Dendritic cell treated with granulocyte-macrophage colony-stimulating factor and Interleukin-4, amounts not matched to agents 40 ng/mL and 50 ng/mL, for 4 days (primary cell): ENCODE measurements around the gene GGTLC1.
"Not testable (repeated sequence)": the region's sequence is repeated elsewhere in the genome, so short reads cannot be mapped to it uniquely, and the experiment has no call there.

ENCODE experiments used
- H3K27ac Mint-ChIP-seq: one replicate; pipeline ENCODE4 v1.8.0; 2022; ENCODE audit warnings: mild to moderate bottlenecking, mixed read lengths
- H3K27me3 Mint-ChIP-seq: one replicate; pipeline ENCODE4 v1.8.0; 2022; ENCODE audit warnings: mild to moderate bottlenecking, mixed read lengths
- H3K36me3 Mint-ChIP-seq: one replicate; pipeline ENCODE4 v1.8.0; 2022; ENCODE audit warnings: low read depth, mixed read lengths
- H3K4me1 Mint-ChIP-seq: one replicate; pipeline ENCODE4 v1.8.0; 2022; ENCODE audit warnings: low read depth, mixed read lengths
- H3K4me3 Mint-ChIP-seq: one replicate; pipeline ENCODE4 v1.8.0; 2022; ENCODE audit warnings: mild to moderate bottlenecking, moderate library complexity, mixed read lengths
- H3K9me3 Mint-ChIP-seq: one replicate; pipeline ENCODE4 v1.8.0; 2022; ENCODE audit warnings: mixed read lengths
- intact Hi-C: fragments of 100-400 bp; cut with micrococcal nuclease; formaldehyde crosslinking; loops from one replicate; pipeline ENCODE4 v1.15.0; 2022

The GGTLC1 gene

DNA sequence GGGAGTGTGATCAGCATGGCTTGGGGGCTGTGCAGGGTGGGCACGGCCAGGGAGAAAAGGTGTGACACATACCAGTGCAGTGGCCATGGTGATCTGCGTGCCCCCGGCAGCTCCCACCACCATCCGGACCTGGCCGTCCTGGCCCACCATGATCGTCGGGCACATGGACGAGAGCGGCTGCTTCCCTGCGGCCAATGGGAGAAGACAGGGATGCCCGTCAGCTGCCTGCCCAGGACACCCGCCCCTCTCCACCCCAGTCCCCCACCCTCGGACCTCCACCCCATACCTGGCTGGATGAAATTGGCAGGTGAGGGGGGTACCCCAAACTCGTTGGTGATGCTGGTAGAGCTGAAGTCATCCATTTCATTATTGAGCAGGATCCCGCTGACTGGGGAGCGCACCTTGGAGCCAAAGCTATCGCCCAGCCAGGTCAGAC, 2.8 kb downstream of the GGTLC1 start:
- H3K27me3 Mint-ChIP-seq, H3K36me3 Mint-ChIP-seq, H3K27ac Mint-ChIP-seq, intact Hi-C loops, H3K4me1 Mint-ChIP-seq, H3K9me3 Mint-ChIP-seq, H3K4me3 Mint-ChIP-seq: not testable (repeated sequence)

DNA sequence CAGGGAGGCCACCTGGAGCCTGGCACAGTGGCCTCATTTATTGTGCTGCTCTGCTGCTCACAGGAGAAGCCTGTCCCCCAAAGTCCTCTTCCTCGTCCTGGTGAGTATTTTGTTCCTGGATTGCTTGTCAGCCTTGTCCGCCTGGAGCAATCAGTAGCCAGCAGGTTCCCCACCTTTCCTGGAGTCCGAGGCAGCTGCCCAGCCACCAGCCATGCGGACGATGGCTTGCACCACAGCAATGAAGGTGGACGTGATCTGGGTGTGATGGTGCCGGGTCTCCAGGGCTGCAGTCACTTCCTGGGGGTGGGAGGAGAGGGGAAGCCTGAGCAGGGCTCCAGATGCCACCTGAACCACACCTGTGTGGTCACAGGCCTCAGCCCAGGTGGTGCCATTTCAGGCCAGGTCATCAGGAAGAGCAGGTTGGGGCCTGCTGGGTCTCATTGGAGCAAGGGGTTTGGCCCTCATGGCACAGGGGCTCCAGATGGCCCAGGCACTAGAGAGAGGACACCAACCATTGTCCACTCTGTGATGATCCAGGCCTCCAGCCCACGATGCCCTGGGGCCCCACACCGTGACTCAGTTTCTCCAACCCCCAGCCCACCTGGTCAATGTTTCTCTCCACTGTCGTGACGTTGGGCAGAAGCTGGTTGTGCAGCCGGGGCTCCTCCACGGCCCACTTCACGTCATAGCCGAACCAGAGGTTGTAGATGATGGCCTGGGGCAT, 3.4 kb downstream of the GGTLC1 start:
- H3K4me3 Mint-ChIP-seq, H3K27me3 Mint-ChIP-seq, intact Hi-C loops, H3K27ac Mint-ChIP-seq, H3K9me3 Mint-ChIP-seq, H3K36me3 Mint-ChIP-seq, H3K4me1 Mint-ChIP-seq: not testable (repeated sequence)

DNA sequence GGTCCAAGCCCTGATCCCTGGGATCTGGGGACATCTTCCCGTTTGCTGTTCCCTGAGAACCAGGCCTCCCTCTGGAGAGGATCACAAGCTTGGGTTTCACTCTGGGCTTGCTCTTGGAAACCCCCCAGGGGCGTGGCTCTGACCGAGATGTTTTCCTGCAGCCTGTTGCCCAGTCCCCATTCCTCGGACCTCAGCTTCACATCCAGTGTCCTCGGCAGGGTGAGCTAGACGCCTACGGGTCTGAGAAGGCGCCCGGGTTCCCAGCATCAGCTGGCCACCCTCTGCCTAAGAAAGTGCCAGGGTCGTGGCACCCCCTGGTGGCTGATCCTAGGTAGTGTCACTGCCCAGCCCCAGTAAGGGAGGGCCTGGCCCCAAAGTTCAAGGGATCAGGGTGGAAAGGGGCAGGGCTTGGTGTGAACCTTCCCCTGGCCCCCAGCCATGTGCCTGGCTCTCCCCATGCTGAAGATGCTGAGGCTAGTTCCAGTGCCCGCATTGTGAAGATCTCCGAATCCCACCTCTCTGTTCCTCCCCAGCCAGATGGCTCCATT, 4.0 kb downstream of the GGTLC1 start:
- H3K4me1 Mint-ChIP-seq, H3K9me3 Mint-ChIP-seq, H3K4me3 Mint-ChIP-seq, intact Hi-C loops, H3K27ac Mint-ChIP-seq, H3K27me3 Mint-ChIP-seq, H3K36me3 Mint-ChIP-seq: not testable (repeated sequence)

DNA sequence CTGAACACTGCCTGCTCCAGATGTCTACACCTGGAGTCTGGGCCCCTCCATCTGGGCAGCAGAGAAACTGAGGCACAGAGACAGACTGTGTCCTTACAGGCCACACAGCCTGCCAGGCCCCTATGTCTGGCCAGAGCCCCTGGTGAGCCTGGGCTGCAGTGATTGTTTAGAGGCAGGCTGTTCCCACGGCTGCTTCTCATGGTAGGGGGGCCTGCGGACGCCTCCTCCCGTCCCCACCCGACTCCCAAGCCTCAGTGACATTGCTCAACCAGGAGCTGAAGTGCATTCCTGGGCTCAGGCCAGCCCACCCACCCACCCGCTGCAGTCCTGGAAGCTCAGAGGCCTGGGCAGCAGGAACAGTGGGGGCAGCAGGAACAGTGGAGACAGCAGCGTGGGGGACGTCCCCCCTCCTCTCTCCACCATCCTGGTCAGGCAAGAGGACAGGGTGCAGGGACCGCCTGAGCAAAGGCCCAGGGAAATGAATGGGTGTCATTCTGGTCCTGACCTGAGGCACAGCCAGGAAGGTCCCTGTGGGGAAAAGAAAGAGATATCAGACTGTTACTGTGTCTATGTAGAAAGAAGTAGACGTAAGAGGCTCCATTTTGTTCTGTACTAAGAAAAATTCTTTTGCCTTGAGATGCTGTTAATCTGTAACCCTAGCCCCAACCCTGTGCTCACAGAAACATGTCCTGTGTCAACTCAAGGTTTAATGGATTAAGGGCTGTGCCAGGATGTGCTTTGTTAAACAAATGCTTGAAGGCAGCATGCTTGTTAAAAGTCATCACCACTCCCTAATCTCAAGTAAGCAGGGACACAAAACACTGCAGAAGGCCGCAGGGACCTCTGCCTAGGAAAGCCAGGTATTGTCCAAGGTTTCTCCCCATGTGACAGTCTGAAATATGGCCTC, 6.2 kb downstream of the GGTLC1 start:
- H3K27me3 Mint-ChIP-seq, H3K27ac Mint-ChIP-seq, H3K4me1 Mint-ChIP-seq, H3K9me3 Mint-ChIP-seq, H3K36me3 Mint-ChIP-seq, H3K4me3 Mint-ChIP-seq, intact Hi-C loops: not testable (repeated sequence)

DNA sequence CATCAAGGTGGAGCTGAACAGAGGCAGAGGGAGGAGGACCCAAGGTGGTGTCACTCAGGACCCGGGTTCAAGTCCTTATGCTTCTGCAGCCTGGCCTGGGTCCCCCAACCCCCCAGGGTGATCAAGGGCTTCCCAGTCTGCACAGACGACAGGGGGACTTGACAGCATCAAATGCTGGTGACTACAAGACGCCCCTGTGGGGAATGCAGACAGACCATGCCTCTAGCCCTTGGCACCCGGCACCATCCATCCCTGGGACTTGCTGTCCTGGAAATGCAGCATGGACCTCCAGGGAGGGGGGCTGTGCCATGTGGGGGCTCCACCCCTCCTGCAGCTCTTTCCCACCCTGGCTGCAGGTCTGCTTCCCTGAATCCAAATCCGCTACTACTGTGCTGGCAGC, 7.1 kb downstream of the GGTLC1 start:
- H3K4me3 Mint-ChIP-seq, H3K4me1 Mint-ChIP-seq, intact Hi-C loops, H3K36me3 Mint-ChIP-seq, H3K27ac Mint-ChIP-seq, H3K9me3 Mint-ChIP-seq, H3K27me3 Mint-ChIP-seq: not testable (repeated sequence)

DNA sequence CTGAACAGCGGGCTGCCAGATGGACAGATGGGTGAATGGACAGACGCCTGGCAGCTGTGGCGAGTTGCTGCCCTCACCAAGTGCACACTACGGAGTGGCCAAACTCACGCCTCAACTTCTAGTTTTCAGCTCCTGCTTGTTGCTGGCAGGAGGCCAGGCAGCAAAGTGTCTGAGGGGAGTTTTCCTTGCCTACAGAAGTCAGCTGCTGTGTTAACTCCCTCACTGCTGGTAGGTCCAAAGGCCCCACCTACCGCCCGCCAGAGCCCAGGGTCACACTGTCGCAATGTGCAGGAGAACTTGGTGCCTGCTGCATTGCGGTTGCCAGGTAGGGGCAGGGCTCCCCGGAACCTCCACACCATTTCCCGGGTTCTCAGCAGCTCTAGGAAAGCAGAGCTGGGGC, 7.6 kb downstream of the GGTLC1 start:
- H3K4me3 Mint-ChIP-seq, H3K27ac Mint-ChIP-seq, H3K36me3 Mint-ChIP-seq, H3K9me3 Mint-ChIP-seq, H3K27me3 Mint-ChIP-seq, H3K4me1 Mint-ChIP-seq, intact Hi-C loops: not testable (repeated sequence)

DNA sequence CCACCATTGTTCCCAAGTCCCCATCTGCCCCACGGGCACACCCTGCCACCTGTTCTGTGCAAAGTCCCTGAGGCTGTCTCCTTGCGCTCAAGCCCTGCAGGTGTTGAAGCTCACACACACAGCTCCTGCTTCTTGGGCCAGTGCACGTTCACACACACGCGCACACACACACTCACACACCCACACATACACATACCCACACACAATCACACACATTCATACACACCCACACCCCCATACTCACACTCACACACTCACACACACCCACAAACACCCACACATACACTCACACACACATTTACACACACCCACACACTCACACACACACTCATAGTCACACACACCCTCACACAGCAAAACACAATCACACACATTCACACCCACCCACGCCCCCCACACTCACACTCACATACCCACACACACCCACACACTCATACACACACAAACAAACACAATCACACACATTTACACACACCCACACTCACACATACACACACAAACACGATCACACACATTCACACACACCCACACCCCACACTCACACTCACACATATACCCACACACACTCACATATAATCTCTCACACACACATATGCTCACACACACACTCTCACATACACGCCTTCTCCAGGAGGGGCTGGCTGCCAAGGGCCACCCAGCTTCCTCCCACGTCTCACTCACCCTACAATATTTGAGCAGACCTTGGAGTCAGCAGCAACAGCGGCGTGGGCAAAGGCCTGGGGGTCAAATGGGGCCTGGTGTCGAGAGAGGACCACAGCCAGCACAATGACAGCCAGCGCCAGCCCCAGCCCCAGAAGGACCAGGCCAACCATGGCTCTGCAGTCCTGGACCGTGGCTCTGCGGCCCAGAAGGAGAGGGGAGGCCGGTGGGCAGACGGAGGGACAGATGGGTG, 8.4 kb downstream of the GGTLC1 start:
- H3K27ac Mint-ChIP-seq, H3K4me3 Mint-ChIP-seq, intact Hi-C loops, H3K4me1 Mint-ChIP-seq, H3K36me3 Mint-ChIP-seq, H3K9me3 Mint-ChIP-seq, H3K27me3 Mint-ChIP-seq: not testable (repeated sequence)

DNA sequence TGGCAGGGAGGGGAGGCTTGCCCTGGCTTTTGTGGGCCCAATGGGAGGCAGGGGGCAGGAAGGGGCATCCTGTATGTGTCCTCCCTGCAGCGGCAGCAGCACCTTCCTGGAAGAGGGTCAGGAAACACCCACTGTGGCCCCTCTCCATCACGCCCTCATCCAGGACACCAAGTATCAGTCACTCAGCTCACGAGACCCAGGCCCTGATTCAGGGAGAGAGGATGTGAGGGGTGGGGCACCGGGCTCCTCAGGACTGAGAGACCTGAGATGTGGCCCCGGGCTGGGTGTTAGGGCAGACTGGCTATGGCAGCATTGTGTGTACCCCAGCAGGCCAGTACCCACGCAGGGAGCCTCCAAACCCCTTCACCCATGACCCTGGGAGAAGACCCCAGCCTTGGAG, 9.2 kb downstream of the GGTLC1 start:
- H3K27me3 Mint-ChIP-seq, H3K9me3 Mint-ChIP-seq, H3K36me3 Mint-ChIP-seq, intact Hi-C loops, H3K27ac Mint-ChIP-seq, H3K4me3 Mint-ChIP-seq, H3K4me1 Mint-ChIP-seq: not testable (repeated sequence)

DNA sequence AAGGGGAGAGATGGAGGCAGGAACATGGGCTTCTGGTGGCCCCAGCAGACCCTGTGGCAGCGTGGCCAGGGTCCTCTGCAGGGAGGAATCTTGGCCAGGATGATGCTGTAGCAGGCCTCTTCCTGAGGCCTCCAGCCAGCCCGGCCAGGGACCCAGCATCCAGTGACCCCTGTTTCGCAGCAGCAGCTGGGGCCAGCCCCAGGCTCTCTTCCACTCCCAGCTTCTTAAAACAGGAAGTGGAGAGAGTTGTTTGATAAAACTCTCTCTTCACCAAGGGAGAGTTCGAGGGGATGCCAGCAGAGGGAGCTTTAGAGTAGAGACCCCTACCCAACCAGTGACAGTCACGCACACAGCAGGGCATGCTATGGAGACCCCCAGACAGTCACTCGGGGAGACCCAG, 10.1 kb downstream of the GGTLC1 start:
- H3K27ac Mint-ChIP-seq, intact Hi-C loops, H3K4me1 Mint-ChIP-seq, H3K36me3 Mint-ChIP-seq, H3K9me3 Mint-ChIP-seq, H3K27me3 Mint-ChIP-seq, H3K4me3 Mint-ChIP-seq: not testable (repeated sequence)

DNA sequence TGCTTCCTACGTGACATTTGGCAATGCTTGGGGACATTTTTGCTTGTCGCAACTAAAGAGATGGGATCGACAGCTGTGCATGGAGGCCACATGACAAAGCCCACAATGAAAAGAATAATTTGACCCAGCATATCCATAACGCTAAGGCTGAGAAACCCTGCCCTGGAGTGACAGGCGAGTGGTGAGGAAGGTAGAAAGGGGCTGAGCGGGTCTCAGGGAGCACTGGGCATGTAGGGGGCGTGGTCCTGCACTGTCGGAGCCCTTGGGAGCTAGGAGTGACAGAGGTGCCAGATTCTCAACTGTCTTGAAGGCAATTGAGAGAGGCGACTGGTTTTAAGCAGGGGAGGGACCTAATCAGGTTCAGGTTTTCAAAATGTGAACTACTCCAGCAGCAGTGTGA, 13.6 kb downstream of the GGTLC1 start:
- Mint-ChIP-seq H3K4me3 (no peak overlapping the region), H3K27me3 (peaks cover 4% of the 10 kb centered on the region), H3K27ac (no peak overlapping the region), H3K36me3 (no peaks in the 10 kb centered on the region), H3K4me1 (no peaks in the 10 kb centered on the region), H3K9me3 (no peaks in the 10 kb centered on the region)
- intact Hi-C loops, result no loop called here

DNA sequence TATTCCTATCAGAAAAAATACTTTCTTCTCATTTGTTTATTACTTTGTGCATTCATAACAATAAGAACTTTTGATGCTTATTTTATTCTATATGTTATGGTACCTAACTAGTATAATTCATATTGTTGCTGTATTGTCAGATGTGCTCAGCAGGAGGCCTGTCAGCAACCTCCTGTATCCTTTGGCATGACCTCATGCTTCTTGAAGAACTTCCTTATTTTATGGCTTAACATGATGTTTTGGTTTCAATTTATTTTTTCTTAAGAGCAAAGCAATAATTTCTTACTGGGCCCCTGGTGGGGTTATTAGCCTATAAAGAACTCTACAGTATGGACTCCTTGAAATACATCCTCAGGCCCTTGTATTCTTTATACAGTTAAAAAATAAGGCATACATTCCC, 17.3 kb downstream of the GGTLC1 start:
- intact Hi-C loops, result no loop called here
- peaks cover 4% of the 10 kb centered on the region for H3K27me3 Mint-ChIP-seq
- H3K4me1 Mint-ChIP-seq, result no peaks in the 10 kb centered on the region
- H3K4me3 Mint-ChIP-seq, result no peak overlapping the region
- no peak overlapping the region for H3K27ac Mint-ChIP-seq
- no peaks in the 10 kb centered on the region for H3K9me3 Mint-ChIP-seq
- no peaks in the 10 kb centered on the region for H3K36me3 Mint-ChIP-seq

DNA sequence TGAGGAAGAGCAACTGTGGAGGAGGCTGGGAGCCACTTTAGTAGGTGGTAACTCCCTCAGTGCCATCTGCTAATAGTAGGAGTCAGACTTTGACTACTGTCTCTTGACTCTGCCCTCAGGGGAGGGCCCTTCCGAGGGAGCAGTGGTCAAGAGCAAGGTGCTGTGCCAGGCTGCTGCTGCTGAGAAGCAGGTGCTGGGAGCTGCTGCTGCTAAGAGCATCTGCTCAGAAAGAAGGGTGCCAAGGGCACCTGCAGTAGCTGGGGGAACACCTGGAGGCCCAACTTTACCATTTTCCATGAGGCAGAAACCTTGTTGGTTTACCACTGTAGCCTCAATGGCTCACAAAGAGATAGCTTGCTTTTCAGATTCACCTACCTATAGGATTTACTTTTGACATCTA, 18.5 kb downstream of the GGTLC1 start:
- no peaks in the 10 kb centered on the region for H3K36me3 Mint-ChIP-seq
- no peaks in the 10 kb centered on the region for H3K9me3 Mint-ChIP-seq
- H3K4me3 Mint-ChIP-seq, result no peak overlapping the region
- H3K27ac Mint-ChIP-seq, result no peak overlapping the region
- peaks cover 4% of the 10 kb centered on the region for H3K27me3 Mint-ChIP-seq
- H3K4me1 Mint-ChIP-seq, result no peaks in the 10 kb centered on the region
- intact Hi-C loops, result no loop called here

DNA sequence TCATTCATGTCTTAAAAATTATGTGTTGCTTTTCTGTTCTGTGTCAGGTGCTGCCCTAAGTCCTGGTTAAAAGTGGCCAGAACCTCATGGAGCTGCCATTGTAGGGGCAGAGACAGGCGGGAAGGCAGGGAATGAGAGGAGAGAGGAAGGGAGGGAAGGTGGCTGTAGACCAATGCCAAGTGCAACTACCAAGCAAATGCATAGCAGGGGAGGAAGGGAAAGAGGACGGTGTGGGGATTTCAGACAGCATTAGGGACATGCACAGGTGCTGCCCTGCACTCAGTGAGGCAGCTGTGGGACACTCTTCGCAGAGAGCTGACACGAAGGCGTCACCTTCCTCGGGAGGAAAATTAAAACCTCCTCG, 21.0 kb downstream of the GGTLC1 start:
- peaks cover 8% of the 10 kb centered on the region for H3K9me3 Mint-ChIP-seq
- no peaks in the 10 kb centered on the region for H3K27me3 Mint-ChIP-seq
- intact Hi-C loops, result no loop called here
- H3K27ac Mint-ChIP-seq, result no peak overlapping the region
- no peaks in the 10 kb centered on the region for H3K36me3 Mint-ChIP-seq
- H3K4me1 Mint-ChIP-seq, result no peaks in the 10 kb centered on the region
- H3K4me3 Mint-ChIP-seq, result no peak overlapping the region
